Neural progenitor cell (in vitro differentiated cells): ENCODE results near the gene TAF11L11.

Source experiments
- CTCF ChIP-seq: fragments of 200-600 bp; sonication (generic); IDR thresholded peaks from 2 replicates; pipeline ENCODE4 v1.5.1; 2017; ENCODE audit warnings: antibody characterized with exemption, mild to moderate bottlenecking
- EZH2 ChIP-seq: fragments of 200-600 bp; sonication (generic); IDR thresholded peaks from 2 replicates; pipeline ENCODE4 v1.6.1; 2017; ENCODE audit warnings: antibody characterized with exemption, mild to moderate bottlenecking, moderate library complexity
- EZH2phosphoT487 ChIP-seq: fragments of 200-600 bp; sonication (generic); IDR thresholded peaks from 2 replicates; pipeline ENCODE4 v1.6.1; 2017; ENCODE audit warnings: antibody characterized with exemption

- peak; percentile 48 for TF ChIP-seq CTCF
- TF ChIP-seq EZH2: no peak
- TF ChIP-seq EZH2phosphoT487: no peak
Measured at GRCh38 chr5:17620627-17621026, 16.6 kb downstream of the TAF11L11 start.
